ENCODE data around the gene ITGB3.

DNA sequence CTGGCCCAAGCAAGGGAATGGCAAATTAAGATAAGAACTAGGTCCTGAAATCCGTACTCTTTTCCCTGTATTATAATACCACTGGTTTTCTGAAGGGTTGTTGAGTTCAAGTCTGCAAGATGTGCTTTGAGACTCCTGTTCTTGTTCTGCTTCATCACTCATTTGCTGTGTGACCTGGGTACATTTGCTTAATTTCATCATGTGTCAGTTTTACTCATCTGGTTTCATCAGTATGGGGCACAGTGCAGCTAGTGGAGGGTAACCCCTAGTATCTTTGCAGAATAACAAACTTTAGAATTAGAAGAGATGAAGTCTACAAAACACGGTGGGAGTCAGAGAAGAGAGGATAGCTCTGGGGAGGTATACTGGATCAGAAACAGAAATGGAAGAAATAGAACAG is 48.2 kb downstream of the ITGB3 start:
- TF ChIP-seq, protein P1, sequence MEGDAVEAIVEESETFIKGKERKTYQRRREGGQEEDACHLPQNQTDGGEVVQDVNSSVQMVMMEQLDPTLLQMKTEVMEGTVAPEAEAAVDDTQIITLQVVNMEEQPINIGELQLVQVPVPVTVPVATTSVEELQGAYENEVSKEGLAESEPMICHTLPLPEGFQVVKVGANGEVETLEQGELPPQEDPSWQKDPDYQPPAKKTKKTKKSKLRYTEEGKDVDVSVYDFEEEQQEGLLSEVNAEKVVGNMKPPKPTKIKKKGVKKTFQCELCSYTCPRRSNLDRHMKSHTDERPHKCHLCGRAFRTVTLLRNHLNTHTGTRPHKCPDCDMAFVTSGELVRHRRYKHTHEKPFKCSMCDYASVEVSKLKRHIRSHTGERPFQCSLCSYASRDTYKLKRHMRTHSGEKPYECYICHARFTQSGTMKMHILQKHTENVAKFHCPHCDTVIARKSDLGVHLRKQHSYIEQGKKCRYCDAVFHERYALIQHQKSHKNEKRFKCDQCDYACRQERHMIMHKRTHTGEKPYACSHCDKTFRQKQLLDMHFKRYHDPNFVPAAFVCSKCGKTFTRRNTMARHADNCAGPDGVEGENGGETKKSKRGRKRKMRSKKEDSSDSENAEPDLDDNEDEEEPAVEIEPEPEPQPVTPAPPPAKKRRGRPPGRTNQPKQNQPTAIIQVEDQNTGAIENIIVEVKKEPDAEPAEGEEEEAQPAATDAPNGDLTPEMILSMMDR (conservative IDR thresholded peaks at IDR 0.05; ENCODE audit: low read depth, low read length) = no peak
- TF ChIP-seq MAFK (IDR thresholded peaks at IDR 0.05; ENCODE audit: low read depth, low read length) (no peak), POLR2A (IDR thresholded peaks at IDR 0.05; ENCODE audit: low read depth, low read length) (no peak), RCOR1 (IDR thresholded peaks at IDR 0.05; ENCODE audit: insufficient replicate concordance, low read length) (no peak), RAD21 (IDR thresholded peaks at IDR 0.05; ENCODE audit: low read length) (no peak), MXI1 (IDR thresholded peaks at IDR 0.05; ENCODE audit: borderline replicate concordance, low read depth, low read length) (no peak), RFX5 (IDR thresholded peaks at IDR 0.05; ENCODE audit: low read depth, low read length) (no peak), CEBPB (IDR thresholded peaks at IDR 0.05; ENCODE audit: low read depth, low read length) (no peak), ELK1 (IDR thresholded peaks at IDR 0.05; ENCODE audit: borderline replicate concordance, low read depth, low read length) (no peak), BHLHE40 (IDR thresholded peaks at IDR 0.05; ENCODE audit: low read depth, low read length) (no peak), SMC3 (IDR thresholded peaks at IDR 0.05; ENCODE audit: low read depth, low read length) (no peak), CHD1 (IDR thresholded peaks at IDR 0.05; ENCODE audit: low read depth, low read length) (no peak), NFE2L2 (IDR thresholded peaks at IDR 0.05; ENCODE audit: low read depth, low read length) (no peak)
- TF ChIP-seq, protein P2, sequence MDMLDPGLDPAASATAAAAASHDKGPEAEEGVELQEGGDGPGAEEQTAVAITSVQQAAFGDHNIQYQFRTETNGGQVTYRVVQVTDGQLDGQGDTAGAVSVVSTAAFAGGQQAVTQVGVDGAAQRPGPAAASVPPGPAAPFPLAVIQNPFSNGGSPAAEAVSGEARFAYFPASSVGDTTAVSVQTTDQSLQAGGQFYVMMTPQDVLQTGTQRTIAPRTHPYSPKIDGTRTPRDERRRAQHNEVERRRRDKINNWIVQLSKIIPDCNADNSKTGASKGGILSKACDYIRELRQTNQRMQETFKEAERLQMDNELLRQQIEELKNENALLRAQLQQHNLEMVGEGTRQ (IDR thresholded peaks at IDR 0.05; ENCODE audit: low read depth, low read length) = no peak
